Spleen (tissue), 11 donors: ENCODE measurements around the gene GLRX2. TPM values are rescaled to one million over a fixed set of nuclear protein-coding genes. Genes with fewer than 3 reads are reported as not detected.
"Not testable (repeated sequence)": the region's sequence is repeated elsewhere in the genome, so short reads cannot be mapped to it uniquely, and the experiment has no call there.

ENCODE experiments used
- DNase-seq: peaks from one replicate; pipeline ENCODE4 v3.0.0-alpha.2; 2020
- H3K27ac ChIP-seq, 8 donors: fragments of 200-600 bp; sonication (generic) in 7 of 8; 1 replicate in 4 of 8; 2 replicates in 4 of 8; pipeline versions ENCODE4 v1.5.0 to v1.8.0; 2016 to 2021; ENCODE audit warnings: inconsistent platforms in 4 of 8, mild to moderate bottlenecking in 4 of 8, moderate library complexity in 1 of 8
- H3K27me3 ChIP-seq, 7 donors: fragments of 200-600 bp; sonication (generic) in 6 of 7; replicated peaks in 1 of 7; 1 replicate in 4 of 7; 2 replicates in 3 of 7; pipeline versions ENCODE4 v1.5.0 to v1.8.0; 2016 to 2021; ENCODE audit warnings: inconsistent platforms in 3 of 7, mild to moderate bottlenecking in 1 of 7
- H3K36me3 ChIP-seq, 6 donors: fragments of 200-600 bp; sonication (generic) in 5 of 6; 1 replicate in 4 of 6; 2 replicates in 2 of 6; pipeline versions ENCODE4 v1.5.0 to v1.8.0; 2016 to 2021; ENCODE audit warnings: inconsistent platforms in 2 of 6
- H3K4me1 ChIP-seq, 6 donors: fragments of 200-600 bp; sonication (generic) in 5 of 6; 1 replicate in 3 of 6; 2 replicates in 3 of 6; pipeline versions ENCODE4 v1.5.0 to v1.8.0; 2016 to 2021; ENCODE audit warnings: inconsistent platforms in 3 of 6
- H3K4me3 ChIP-seq, 8 donors: fragments of 200-600 bp; sonication (generic) in 7 of 8; 1 replicate in 4 of 8; 2 replicates in 4 of 8; pipeline versions ENCODE4 v1.5.0 to v1.8.0; 2016 to 2021; ENCODE audit warnings: inconsistent platforms in 4 of 8, mild to moderate bottlenecking in 4 of 8, moderate library complexity in 2 of 8
- H3K9me3 ChIP-seq, 8 donors: fragments of 200-600 bp; sonication (generic) in 7 of 8; 1 replicate in 4 of 8; 2 replicates in 4 of 8; pipeline versions ENCODE4 v1.5.0 to v1.8.0; 2016 to 2021; ENCODE audit warnings: inconsistent platforms in 4 of 8
- POLR2A ChIP-seq, 3 donors: fragments of 450-650 bp; IDR thresholded peaks; one replicate each; pipeline ENCODE4 v1.5.1; 2017; ENCODE audit warnings: antibody characterized with exemption in 3 of 3, mild to moderate bottlenecking in 1 of 3
- POLR2AphosphoS5 ChIP-seq, 3 donors: sonication (generic); formaldehyde crosslinking; IDR thresholded peaks; one replicate each; pipeline ENCODE4 v1.5.1; 2017; ENCODE audit warnings: antibody characterized with exemption in 3 of 3
- WGBS, 5 donors: extraction: QIAGEN DNeasy Blood & Tissue Kit in 3 of 5; methylation state at CpG; one replicate each; pipeline versions ENCODE4 v1.1.5 to v1.1.7; 2013 to 2018; 5-methylcytosine and 5-hydroxymethylcytosine counted together
- intact Hi-C: fragments of 100-400 bp; cut with DNase I; formaldehyde crosslinking; loops from one replicate; pipeline ENCODE4 v1.15.0; 2023; ENCODE audit warnings: low total_unique reads
- polyA plus RNA-seq, 3 donors: library from polyadenylated mRNA; stranded (reverse); fragments of 200-250 nt; gene quantifications; one replicate each; pipeline ENCODE4 v1.2.1, GENCODE V29; 2013
- total RNA-seq, 7 donors: library from RNA; depleted of rRNA in 3 of 7; stranded (reverse); fragments of >200 nt in 3 of 7; fragmentation: NEBNext Ultra II Directional in 4 of 7; extraction: Animal tissue kit (Norgen Biotek cat#: 25700) in 4 of 7; gene quantifications; one replicate each; pipeline versions ENCODE4 v1.1.0 to v1.2.1, GENCODE V29; 2016 to 2021
- TF ChIP-seq, protein P1 (sequence below), 11 experiments: fragments of 200-600 bp in 7 of 11; fragments of 450-650 bp in 4 of 11; sonication (generic) in 4 of 11; IDR thresholded peaks in 8 of 11; conservative IDR thresholded peaks in 3 of 11; 1 replicate in 7 of 11; 2 replicates in 4 of 11; pipeline versions ENCODE4 v1.4.0 to v1.8.0; 2016 to 2021; ENCODE audit warnings: antibody characterized with exemption in 11 of 11, inconsistent platforms in 4 of 11, mild to moderate bottlenecking in 1 of 11
- donor health status: healthy with polysubstance abuse.
- donor health status: DM: no; HTN: no; CAD: no; lungs with moderate emphysema.
- donor health status: DM: no; HTN: no; CAD: no.
- donor health status: Bipolar disorder and iron deficiency.
- donor health status: healthy.
- donor health status: DM: no; HTN: no; CAD: no.
- donor health status: DM: yes; HTN: yes; CAD: no.

The GLRX2 gene
- total and polyA plus RNA-seq, 10 donors = 5.9 to 20.0 (median 11.0) TPM

- Histone ChIP-seq H3K9me3 (no peaks in the 10 kb centered on the region), H3K27ac (no peak overlapping the region), H3K4me1 (peaks cover 4 to 16% (median 10%) of the 10 kb centered on the region in 6 donors), H3K36me3 (no peaks in the 10 kb centered on the region), H3K4me3 (no peak overlapping the region), H3K27me3 (no peaks in the 10 kb centered on the region)
- TF ChIP-seq POLR2AphosphoS5 (IDR thresholded peaks at IDR 0.05) (no peak), POLR2A (IDR thresholded peaks at IDR 0.05) (no peak)
- TF ChIP-seq, protein P1, sequence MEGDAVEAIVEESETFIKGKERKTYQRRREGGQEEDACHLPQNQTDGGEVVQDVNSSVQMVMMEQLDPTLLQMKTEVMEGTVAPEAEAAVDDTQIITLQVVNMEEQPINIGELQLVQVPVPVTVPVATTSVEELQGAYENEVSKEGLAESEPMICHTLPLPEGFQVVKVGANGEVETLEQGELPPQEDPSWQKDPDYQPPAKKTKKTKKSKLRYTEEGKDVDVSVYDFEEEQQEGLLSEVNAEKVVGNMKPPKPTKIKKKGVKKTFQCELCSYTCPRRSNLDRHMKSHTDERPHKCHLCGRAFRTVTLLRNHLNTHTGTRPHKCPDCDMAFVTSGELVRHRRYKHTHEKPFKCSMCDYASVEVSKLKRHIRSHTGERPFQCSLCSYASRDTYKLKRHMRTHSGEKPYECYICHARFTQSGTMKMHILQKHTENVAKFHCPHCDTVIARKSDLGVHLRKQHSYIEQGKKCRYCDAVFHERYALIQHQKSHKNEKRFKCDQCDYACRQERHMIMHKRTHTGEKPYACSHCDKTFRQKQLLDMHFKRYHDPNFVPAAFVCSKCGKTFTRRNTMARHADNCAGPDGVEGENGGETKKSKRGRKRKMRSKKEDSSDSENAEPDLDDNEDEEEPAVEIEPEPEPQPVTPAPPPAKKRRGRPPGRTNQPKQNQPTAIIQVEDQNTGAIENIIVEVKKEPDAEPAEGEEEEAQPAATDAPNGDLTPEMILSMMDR (IDR thresholded peaks at IDR 0.05 in 8 of 11, conservative IDR thresholded peaks at IDR 0.05 in 3 of 11) = no peak
- no peak for DNase-seq
- 91 to 97% (median 92%) methylated on average over 3 of the region's 3 CpGs for WGBS, 5 donors
- intact Hi-C loops = no loop called here
Observed at GRCh38 chr1:193118194-193118593, 13.0 kb upstream of the GLRX2 start.

DNA sequence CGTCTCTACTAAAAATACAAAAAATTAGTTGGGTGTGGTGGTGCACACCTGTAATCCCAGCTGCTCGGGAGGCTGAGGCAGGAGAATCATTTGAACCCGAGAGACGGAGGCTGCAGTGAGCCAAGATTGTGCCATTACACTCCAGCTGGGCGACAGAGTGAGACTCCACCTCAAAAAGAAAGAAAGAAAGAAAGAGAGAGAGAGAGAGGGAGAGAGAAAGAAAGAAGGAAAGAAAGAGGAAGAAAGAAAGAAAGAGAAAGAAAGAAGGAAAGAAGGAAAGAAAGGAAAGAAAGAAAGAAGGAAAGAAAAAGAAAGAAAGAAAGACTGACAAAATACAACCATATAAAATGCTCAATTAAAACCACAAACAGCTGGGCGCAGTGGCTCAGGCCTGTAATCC lies 12.0 kb upstream of the GLRX2 start:
- whole genome bisulfite sequencing, 5 donors = 94 to 96% (median 96%) methylated on average over 6 of the region's 6 CpGs
- DNase-seq = not testable (repeated sequence)

DNA sequence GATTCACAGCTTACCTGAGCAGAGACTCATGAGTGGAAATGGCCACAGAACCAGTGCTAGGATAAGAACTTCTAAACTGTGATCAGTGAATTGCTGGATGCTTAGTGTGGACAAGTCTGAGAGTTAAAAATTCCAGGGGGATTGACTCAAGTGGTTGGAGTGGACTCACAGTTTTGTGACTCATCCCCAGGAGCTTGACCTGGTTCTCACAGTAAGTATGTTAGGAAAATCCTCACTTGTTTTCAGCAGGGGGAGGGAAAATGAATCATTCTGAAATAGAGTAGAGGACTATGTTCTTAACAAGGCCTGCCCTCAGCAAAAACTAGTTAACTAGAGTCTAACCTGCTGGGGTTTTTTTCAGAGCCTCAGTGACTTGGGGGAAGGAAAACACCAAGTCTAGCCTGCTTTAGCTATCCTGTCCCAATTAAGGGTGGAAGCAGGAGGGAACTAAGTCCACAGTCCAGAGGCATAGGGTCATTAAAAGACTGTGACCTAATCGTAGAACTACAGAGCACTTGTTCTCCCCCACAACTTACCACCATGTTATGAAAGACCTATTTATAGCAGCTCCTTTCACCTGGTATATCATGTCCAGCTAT lies 10.5 kb upstream of the GLRX2 start:
- DNase-seq = no peak
- no peak overlapping the region for H3K4me3 ChIP-seq
- no peaks in the 10 kb centered on the region for H3K9me3 ChIP-seq
- H3K27ac ChIP-seq = no peak overlapping the region
- TF ChIP-seq, protein P1 (IDR thresholded peaks at IDR 0.05 in 8 of 11, conservative IDR thresholded peaks at IDR 0.05 in 3 of 11) = no peak
- TF ChIP-seq POLR2AphosphoS5 (IDR thresholded peaks at IDR 0.05) (no peak), POLR2A (IDR thresholded peaks at IDR 0.05) (no peak)
- no peaks in the 10 kb centered on the region for H3K27me3 ChIP-seq
- WGBS, 5 donors = 60 to 94% (median 78%) methylated on average over 1 of the region's 1 CpG
- intact Hi-C loops = no loop called here
- H3K36me3 ChIP-seq = no peaks in the 10 kb centered on the region
- peaks cover 0 to 18% (median 2%) of the 10 kb centered on the region in 6 donors for H3K4me1 ChIP-seq

More for the DNA sequence above, 12.0 kb upstream of the GLRX2 start:
- H3K9me3 ChIP-seq, intact Hi-C loops, H3K27ac ChIP-seq, H3K27me3 ChIP-seq, H3K4me3 ChIP-seq, H3K36me3 ChIP-seq: not testable (repeated sequence)
- H3K4me1 ChIP-seq = peaks cover 0 to 10% (median 4%) of the 10 kb centered on the region in 6 donors

DNA sequence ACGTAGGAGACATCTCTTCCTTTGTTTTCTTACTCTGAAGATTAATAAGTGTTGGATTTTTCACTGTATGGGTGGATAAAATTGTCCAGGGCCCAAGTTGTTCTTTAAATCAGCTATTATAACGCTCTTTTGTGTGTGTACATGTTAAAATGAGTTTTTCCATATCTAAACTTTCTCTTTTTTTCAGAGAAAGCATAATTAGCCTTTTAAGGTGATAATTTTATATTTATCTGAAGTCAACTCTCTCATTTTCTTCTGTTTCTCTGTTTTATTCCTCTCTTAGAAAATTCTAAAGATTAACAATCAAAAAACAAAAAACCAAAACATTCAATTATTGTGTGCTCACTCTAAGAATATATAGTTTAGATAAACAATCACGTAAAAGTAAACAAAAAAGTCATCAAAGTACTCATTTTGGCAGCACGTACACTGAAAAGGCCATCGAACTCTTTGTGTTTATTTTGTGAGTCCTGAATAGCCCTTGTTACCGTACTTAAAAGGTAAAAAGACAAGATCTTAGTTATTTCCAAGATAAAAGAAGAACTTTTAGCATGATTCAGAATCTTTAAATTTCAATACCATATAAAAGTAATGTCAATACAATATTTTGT lies 9.4 kb upstream of the GLRX2 start:
- no peak overlapping the region for H3K4me3 ChIP-seq
- no peaks in the 10 kb centered on the region for H3K27me3 ChIP-seq
- DNase-seq = no peak
- H3K4me1 ChIP-seq = peaks cover 0 to 21% (median 2%) of the 10 kb centered on the region in 6 donors
- TF ChIP-seq, protein P1 (IDR thresholded peaks at IDR 0.05 in 8 of 11, conservative IDR thresholded peaks at IDR 0.05 in 3 of 11) = no peak
- no peak for TF ChIP-seq POLR2AphosphoS5 (IDR thresholded peaks at IDR 0.05)
- no peak for TF ChIP-seq POLR2A (IDR thresholded peaks at IDR 0.05)
- intact Hi-C loops = no loop called here
- no peaks in the 10 kb centered on the region for H3K9me3 ChIP-seq
- H3K27ac ChIP-seq = no peak overlapping the region
- 84 to 91% (median 90%) methylated on average over 6 of the region's 6 CpGs for WGBS, 5 donors
- H3K36me3 ChIP-seq = no peaks in the 10 kb centered on the region
